Activated CD8-positive, alpha-beta T cell treated with anti-CD3 and anti-CD28 coated beads for 36 hours (primary cell): ENCODE measurements around the gene HOXB2. TPM values are rescaled to one million over a fixed set of nuclear protein-coding genes. Genes with fewer than 3 reads are reported as not detected.

Source experiments
- ATAC-seq: fragments of 200-7000 bp; cut with Tn5 transposase; one replicate; pipeline ENCODE4 v1.10.0; 2021; ENCODE audit warnings: mild to moderate bottlenecking, moderate library complexity
- CTCF ChIA-PET: fragments of 350-600 bp; sonication (Branson Sonifier 250); formaldehyde crosslinking; loops from one replicate; lab custom pipeline; 2021; ENCODE audit warnings: antibody characterized with exemption; lab: Charles Lee
- POLR2A ChIA-PET: fragments of 350-600 bp; sonication (Branson Sonifier 250); formaldehyde crosslinking; loops from one replicate; lab custom pipeline; 2021; ENCODE audit warnings: antibody characterized with exemption; lab: Charles Lee
- DNase-seq: peaks from one replicate; pipeline ENCODE4 v3.0.0-alpha.2; 2020
- H3K27ac Mint-ChIP-seq: one replicate; pipeline ENCODE4 v1.8.0; 2021; ENCODE audit warnings: mild to moderate bottlenecking, mixed read lengths
- H3K27me3 Mint-ChIP-seq: one replicate; pipeline ENCODE4 v1.8.0; 2021; ENCODE audit warnings: mixed read lengths
- H3K36me3 Mint-ChIP-seq: one replicate; pipeline ENCODE4 v1.8.0; 2021; ENCODE audit warnings: low read depth, mixed read lengths
- H3K4me1 Mint-ChIP-seq: one replicate; pipeline ENCODE4 v1.8.0; 2021; ENCODE audit warnings: low read depth, mixed read lengths
- H3K4me3 Mint-ChIP-seq: one replicate; pipeline ENCODE4 v1.8.0; 2021; ENCODE audit warnings: mild to moderate bottlenecking, moderate library complexity, mixed read lengths
- H3K9me3 Mint-ChIP-seq: one replicate; pipeline ENCODE4 v1.8.0; 2021; ENCODE audit warnings: mixed read lengths
- intact Hi-C: fragments of 100-400 bp; cut with micrococcal nuclease; formaldehyde crosslinking; loops from one replicate; pipeline ENCODE4 v1.10.0; 2022
- total RNA-seq, 2 experiments: library from RNA; stranded (reverse); gene quantifications; one replicate each; pipeline ENCODE4 v1.2.3, GENCODE V29; 2021
- TF ChIP-seq, protein P1 (sequence below): fragments of 200-600 bp; IDR thresholded peaks from one replicate; pipeline ENCODE4 v1.8.0; 2022; ENCODE audit warnings: antibody characterized with exemption, mild to moderate bottlenecking

Gene HOXB2
- total RNA-seq: 10 to 100 TPM; 12.6 to 13.0 TPM

DNA sequence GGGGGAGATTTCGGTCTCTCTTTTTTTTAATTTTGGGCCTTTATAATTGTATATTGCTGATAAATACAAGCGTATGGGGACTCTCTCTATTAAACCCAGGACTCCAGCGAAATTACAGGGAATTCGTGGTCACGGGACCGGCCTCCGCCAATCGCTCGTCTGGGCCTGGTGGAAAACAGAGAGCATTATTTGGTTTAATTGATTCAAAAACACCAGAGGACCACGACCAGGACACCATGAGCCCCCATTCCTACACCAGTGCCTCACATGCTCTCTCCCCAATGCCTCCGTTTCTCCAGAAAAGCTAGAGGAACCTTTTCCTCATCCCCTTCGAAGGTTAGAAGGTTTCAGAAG lies at the start of gene HOXB2:
Gene HOXB2, minus strand, starts transcription at position 88 of the 354 bp plus-strand sequence. CDS start 198 bp downstream, outside the sequence.
- no peak for ATAC-seq
- H3K27ac Mint-ChIP-seq: peak within 1 kb of the TSS; percentile 97
- ChIA-PET CTCF (no interaction called here), POLR2A (no interaction called here)
- intact Hi-C loops: no loop called here
- H3K27me3 Mint-ChIP-seq: peaks cover 1% of the 10 kb centered on the region
- H3K4me1 Mint-ChIP-seq: peaks cover 34% of the 10 kb centered on the region
- no peaks in the 10 kb centered on the region for H3K9me3 Mint-ChIP-seq
- TF ChIP-seq, protein P1, sequence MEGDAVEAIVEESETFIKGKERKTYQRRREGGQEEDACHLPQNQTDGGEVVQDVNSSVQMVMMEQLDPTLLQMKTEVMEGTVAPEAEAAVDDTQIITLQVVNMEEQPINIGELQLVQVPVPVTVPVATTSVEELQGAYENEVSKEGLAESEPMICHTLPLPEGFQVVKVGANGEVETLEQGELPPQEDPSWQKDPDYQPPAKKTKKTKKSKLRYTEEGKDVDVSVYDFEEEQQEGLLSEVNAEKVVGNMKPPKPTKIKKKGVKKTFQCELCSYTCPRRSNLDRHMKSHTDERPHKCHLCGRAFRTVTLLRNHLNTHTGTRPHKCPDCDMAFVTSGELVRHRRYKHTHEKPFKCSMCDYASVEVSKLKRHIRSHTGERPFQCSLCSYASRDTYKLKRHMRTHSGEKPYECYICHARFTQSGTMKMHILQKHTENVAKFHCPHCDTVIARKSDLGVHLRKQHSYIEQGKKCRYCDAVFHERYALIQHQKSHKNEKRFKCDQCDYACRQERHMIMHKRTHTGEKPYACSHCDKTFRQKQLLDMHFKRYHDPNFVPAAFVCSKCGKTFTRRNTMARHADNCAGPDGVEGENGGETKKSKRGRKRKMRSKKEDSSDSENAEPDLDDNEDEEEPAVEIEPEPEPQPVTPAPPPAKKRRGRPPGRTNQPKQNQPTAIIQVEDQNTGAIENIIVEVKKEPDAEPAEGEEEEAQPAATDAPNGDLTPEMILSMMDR: no peak
- H3K36me3 Mint-ChIP-seq: peaks cover 9% of the 10 kb centered on the region
- peak within 1 kb of the TSS; percentile 85 for H3K4me3 Mint-ChIP-seq
- DNase-seq: no peak

DNA sequence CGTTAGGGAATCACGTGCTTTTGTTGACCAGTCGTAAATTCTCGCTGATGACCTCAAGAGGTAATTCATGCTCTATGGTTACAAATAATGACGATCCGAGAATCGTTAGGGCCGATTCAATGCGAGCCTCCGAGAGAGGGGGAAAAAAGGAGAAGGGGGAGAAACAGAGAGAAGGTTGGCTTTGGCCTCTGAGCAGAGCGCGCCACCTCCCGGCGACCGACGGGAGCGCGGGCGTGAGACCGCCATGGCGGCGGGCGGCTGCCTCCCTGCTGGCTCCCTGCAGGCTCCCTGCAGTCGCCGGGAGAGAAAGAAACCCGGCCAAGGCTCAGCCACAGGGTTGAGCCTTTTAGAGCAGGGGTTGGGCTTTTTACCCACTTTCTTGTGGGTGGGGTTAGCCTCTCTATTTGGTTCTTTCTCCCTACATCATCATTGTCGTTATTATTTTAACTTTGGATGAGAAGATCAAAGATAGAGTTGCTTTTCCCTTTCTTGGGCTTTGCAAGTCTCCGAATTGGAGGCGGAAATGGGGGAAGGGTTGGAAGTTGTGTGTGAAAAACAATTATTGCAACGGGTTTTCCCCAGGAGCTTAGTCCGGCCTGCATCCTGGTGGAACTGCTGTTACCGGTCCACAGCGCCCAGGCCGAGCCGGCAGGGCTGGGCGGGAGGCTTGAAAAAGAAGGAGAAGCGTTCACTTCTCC lies 49.1 kb upstream of the HOXB2 start:
- intact Hi-C loops: no loop called here
- Mint-ChIP-seq H3K4me1 (peaks cover 35% of the 10 kb centered on the region), H3K27me3 (peaks cover 77% of the 10 kb centered on the region), H3K9me3 (no peaks in the 10 kb centered on the region), H3K36me3 (no peaks in the 10 kb centered on the region), H3K27ac (no peak overlapping the region), H3K4me3 (peak overlapping the region; percentile 67)
- DNase-seq: peak; percentile 86
- peak; percentile 78 for ATAC-seq
- TF ChIP-seq, protein P1: peak; percentile 88
- ChIA-PET CTCF (interaction anchor here (0.7 to 5.7 kb wide), 47 partner anchors 13 to 568 kb away, joined by 3 to 59 read pairs (median 6); partner anchors contain the start of genes HOXB6 and HOXB8), POLR2A (interaction anchor here (0.6 to 0.9 kb wide), 2 partner anchors 32 to 296 kb away, joined by 3 to 4 read pairs; partner anchors contain the start of gene HOXB9)

DNA sequence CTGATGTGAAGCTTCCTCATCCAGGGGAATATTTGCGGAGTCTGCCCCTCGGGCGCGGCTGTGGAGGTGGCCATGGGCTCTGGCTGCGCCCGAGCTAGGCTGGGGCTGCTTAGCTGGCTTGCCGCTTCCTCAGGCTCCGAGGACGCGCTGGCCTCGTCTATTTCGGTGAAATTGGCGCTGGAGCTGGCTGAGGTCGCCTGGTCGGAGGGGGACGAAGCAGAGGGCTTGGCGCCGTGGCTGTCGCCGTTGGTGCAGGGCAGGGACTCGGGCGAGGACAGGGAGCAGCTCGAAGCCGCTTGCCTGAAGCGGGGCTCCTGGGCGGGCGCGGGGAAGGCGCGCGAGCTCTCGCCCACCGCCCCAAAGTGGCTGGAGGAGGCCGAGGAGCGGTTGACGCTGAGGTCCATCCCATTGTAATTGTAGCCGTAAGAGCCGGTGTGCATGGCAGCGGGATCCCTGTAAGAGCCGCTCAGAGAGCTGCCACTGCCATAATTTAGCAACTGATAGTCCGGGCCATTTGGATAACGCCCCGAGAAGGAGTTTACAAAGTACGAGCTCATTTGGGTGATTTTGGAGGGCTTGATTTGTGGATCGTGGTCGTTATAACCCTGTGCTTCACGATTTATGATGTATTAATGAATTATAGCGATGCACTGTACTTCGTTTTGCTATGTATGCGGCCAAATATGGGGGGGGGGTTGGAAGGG lies 48.4 kb upstream of the HOXB2 start, which contains the start of gene HOXB5:
Gene HOXB5, minus strand, starts transcription at position 654 of the 704 bp plus-strand sequence. Its CDS starts 97 bp downstream, at position 557.
- ChIA-PET CTCF (interaction anchor here (0.6 to 5.7 kb wide), 86 partner anchors 14 to 567 kb away, joined by 3 to 59 read pairs (median 5); partner anchors contain the start of genes HOXB4, HOXB6, HOXB8 and HOXB9), POLR2A (interaction anchor here (0.5 to 0.9 kb wide), 3 partner anchors 33 to 300 kb away, joined by 3 read pairs; partner anchors contain the start of gene HOXB9)
- Mint-ChIP-seq H3K4me1 (peaks cover 34% of the 10 kb centered on the region), H3K4me3 (peak within 1 kb of the TSS; percentile 67), H3K36me3 (no peaks in the 10 kb centered on the region), H3K27me3 (peaks cover 77% of the 10 kb centered on the region), H3K9me3 (no peaks in the 10 kb centered on the region), H3K27ac (no peak within 1 kb of the TSS)
- no peak for ATAC-seq
- peak; percentile 40 for DNase-seq
- intact Hi-C loops: no loop called here
- TF ChIP-seq, protein P1: no peak

DNA sequence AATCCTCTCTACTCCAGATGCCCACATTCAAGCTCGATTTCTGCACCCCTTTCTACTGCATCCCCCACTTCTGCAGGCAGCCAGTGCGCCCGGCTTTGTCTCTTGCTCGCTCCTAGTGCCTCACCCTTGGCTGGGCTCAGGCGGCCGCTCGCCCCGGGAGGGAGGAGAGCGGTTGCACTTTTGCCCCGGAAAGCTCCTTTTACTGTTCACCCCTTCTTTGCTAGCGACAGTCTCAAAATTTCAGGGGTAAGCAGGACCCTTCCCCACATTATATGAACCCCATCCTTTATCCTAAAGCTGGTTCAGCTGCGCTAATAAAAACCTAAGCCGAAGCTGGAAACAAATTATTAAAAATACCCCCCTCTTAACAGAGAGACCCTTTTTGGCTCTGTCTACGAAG lies 47.7 kb upstream of the HOXB2 start:
- no peak for ATAC-seq
- peaks cover 29% of the 10 kb centered on the region for H3K4me1 Mint-ChIP-seq
- no peaks in the 10 kb centered on the region for H3K36me3 Mint-ChIP-seq
- peak; percentile 46 for DNase-seq
- peak overlapping the region; percentile 67 for H3K4me3 Mint-ChIP-seq
- peak overlapping the region; percentile 17 for H3K27ac Mint-ChIP-seq
- intact Hi-C loops: no loop called here
- CTCF ChIA-PET: interaction anchor here (0.8 to 5.7 kb wide), 74 partner anchors 14 to 567 kb away, joined by 3 to 59 read pairs (median 6); partner anchors contain the start of genes HOXB4, HOXB6, HOXB8 and HOXB9
- TF ChIP-seq, protein P1: no peak
- POLR2A ChIA-PET: interaction anchor here (0.9 kb wide), 1 partner anchor 100 kb away, joined by 3 read pairs; no protein-coding TSS in a partner anchor
- H3K27me3 Mint-ChIP-seq: peaks cover 78% of the 10 kb centered on the region
- H3K9me3 Mint-ChIP-seq: no peaks in the 10 kb centered on the region
